GM12873 (cell line): ENCODE results near the gene CDK18.

ENCODE experiments used
- CTCF ChIP-seq: IDR thresholded peaks from 2 replicates; pipeline ENCODE4 v1.5.1; 2012; ENCODE audit warnings: low read depth, mild to moderate bottlenecking, moderate library complexity, low read length, control low read depth; ENCODE audit not compliant: insufficient read depth; ENCODE audit errors: missing control alignments

CDK18 gene

GRCh38 chr1:205510308-205510950 lies 6.0 kb downstream of the CDK18 start:
- no peak for TF ChIP-seq CTCF

- no peak for TF ChIP-seq CTCF
These were observed 6.5 kb downstream of the CDK18 start for GRCh38 chr1:205510951-205511330.

- no peak for TF ChIP-seq CTCF
These were observed 7.9 kb downstream of the CDK18 start for GRCh38 chr1:205512059-205513045.

- no peak for TF ChIP-seq CTCF
These were observed 9.3 kb downstream of the CDK18 start for GRCh38 chr1:205513774-205514173.

GRCh38 chr1:205514211-205515142 lies 10.0 kb downstream of the CDK18 start:
- no peak for TF ChIP-seq CTCF

- no peak for TF ChIP-seq CTCF
These were observed 11.3 kb downstream of the CDK18 start for GRCh38 chr1:205515781-205516253.
